Measurements from ENCODE around the gene USP26.
"Not testable (repeated sequence)": the region's sequence is repeated elsewhere in the genome, so short reads cannot be mapped to it uniquely, and the experiment has no call there.

The USP26 gene

DNA sequence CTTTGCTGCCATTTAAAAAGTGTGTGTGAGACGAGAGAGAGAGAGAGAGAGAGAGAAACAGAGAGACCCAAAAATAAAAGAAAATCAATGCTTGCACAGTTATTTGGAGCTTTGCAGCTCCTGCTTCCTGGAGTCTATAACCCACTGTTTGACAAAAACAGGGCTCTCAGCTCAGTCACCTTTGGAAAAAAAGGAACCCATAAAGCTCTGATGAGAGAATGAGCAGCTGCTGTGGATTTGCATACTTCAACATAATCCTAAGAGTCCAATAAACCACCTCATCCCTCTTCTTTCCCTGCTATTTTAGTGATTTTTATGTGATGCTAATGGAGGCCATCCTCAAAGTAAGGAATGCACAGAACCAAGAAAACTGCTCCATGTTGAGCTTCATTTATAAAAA lies 50.3 kb downstream of the USP26 start:
- Histone ChIP-seq H3K4me2 (ENCODE audit: low read length) (no peak overlapping the region), H3K9me3 (ENCODE audit: control insufficient read depth, insufficient read depth, low read length) (no peaks in the 10 kb centered on the region), H3K4me3 (ENCODE audit: low read length) (no peak overlapping the region), H3K9me2 (replicated peaks; ENCODE audit: control insufficient read depth, low read length) (no peaks in the 10 kb centered on the region), H3F3A (ENCODE audit: control insufficient read depth, insufficient read depth) (no peaks in the 10 kb centered on the region), H3K36me3 (ENCODE audit: control insufficient read depth, low read length) (no peaks in the 10 kb centered on the region), H3K27ac (ENCODE audit: low read depth, low read length) (no peak overlapping the region), H3K27me3 (ENCODE audit: control insufficient read depth, low read length) (no peaks in the 10 kb centered on the region), H3K4me1 (ENCODE audit: control insufficient read depth, low read length) (no peaks in the 10 kb centered on the region), H4K20me1 (ENCODE audit: control insufficient read depth, insufficient read depth, low read depth, low read length) (no peaks in the 10 kb centered on the region), H3K79me2 (ENCODE audit: control insufficient read depth, low read length) (no peaks in the 10 kb centered on the region)
- TF ChIP-seq, protein P1, sequence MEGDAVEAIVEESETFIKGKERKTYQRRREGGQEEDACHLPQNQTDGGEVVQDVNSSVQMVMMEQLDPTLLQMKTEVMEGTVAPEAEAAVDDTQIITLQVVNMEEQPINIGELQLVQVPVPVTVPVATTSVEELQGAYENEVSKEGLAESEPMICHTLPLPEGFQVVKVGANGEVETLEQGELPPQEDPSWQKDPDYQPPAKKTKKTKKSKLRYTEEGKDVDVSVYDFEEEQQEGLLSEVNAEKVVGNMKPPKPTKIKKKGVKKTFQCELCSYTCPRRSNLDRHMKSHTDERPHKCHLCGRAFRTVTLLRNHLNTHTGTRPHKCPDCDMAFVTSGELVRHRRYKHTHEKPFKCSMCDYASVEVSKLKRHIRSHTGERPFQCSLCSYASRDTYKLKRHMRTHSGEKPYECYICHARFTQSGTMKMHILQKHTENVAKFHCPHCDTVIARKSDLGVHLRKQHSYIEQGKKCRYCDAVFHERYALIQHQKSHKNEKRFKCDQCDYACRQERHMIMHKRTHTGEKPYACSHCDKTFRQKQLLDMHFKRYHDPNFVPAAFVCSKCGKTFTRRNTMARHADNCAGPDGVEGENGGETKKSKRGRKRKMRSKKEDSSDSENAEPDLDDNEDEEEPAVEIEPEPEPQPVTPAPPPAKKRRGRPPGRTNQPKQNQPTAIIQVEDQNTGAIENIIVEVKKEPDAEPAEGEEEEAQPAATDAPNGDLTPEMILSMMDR (IDR thresholded peaks at IDR 0.05; ENCODE audit: low read depth, low read length, poor library complexity, severe bottlenecking) = no peak
- no peak for TF ChIP-seq EZH2phosphoT487 (IDR thresholded peaks at IDR 0.05; ENCODE audit: borderline replicate concordance, low read length)

DNA sequence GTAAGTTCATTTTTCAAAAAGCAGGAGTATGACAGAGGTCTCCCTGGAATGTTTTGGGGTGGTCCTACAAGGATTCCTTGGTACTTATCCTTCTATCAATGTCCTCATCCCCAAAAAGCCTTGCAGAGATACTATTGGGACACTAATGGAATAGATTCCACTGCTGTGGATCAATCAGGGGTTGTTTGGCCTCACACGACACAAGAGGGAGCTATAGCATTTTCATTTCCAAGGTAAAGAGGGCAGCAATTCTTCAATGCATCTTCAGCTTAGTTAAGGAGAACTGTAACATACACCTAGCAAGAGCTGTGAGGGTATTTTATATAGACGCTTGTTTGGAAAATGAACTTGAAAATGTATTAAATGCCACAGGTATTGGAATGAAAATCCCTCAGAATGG lies 50.9 kb downstream of the USP26 start:
- H3K9me2 ChIP-seq (replicated peaks; ENCODE audit: control insufficient read depth, low read length) = no peaks in the 10 kb centered on the region
- TF ChIP-seq, protein P1 (IDR thresholded peaks at IDR 0.05; ENCODE audit: low read depth, low read length, poor library complexity, severe bottlenecking) = no peak
- no peak for TF ChIP-seq EZH2phosphoT487 (IDR thresholded peaks at IDR 0.05; ENCODE audit: borderline replicate concordance, low read length)
- H3K27ac ChIP-seq (ENCODE audit: low read depth, low read length) = no peak overlapping the region
- H4K20me1 ChIP-seq (ENCODE audit: control insufficient read depth, insufficient read depth, low read depth, low read length) = no peaks in the 10 kb centered on the region
- H3K4me1 ChIP-seq (ENCODE audit: control insufficient read depth, low read length) = no peaks in the 10 kb centered on the region
- no peak overlapping the region for H3K4me2 ChIP-seq (ENCODE audit: low read length)
- H3K27me3 ChIP-seq (ENCODE audit: control insufficient read depth, low read length) = no peaks in the 10 kb centered on the region
- no peaks in the 10 kb centered on the region for H3K9me3 ChIP-seq (ENCODE audit: control insufficient read depth, insufficient read depth, low read length)
- no peaks in the 10 kb centered on the region for H3K79me2 ChIP-seq (ENCODE audit: control insufficient read depth, low read length)
- H3K36me3 ChIP-seq (ENCODE audit: control insufficient read depth, low read length) = no peaks in the 10 kb centered on the region
- no peaks in the 10 kb centered on the region for H3F3A ChIP-seq (ENCODE audit: control insufficient read depth, insufficient read depth)
- no peak overlapping the region for H3K4me3 ChIP-seq (ENCODE audit: low read length)

DNA sequence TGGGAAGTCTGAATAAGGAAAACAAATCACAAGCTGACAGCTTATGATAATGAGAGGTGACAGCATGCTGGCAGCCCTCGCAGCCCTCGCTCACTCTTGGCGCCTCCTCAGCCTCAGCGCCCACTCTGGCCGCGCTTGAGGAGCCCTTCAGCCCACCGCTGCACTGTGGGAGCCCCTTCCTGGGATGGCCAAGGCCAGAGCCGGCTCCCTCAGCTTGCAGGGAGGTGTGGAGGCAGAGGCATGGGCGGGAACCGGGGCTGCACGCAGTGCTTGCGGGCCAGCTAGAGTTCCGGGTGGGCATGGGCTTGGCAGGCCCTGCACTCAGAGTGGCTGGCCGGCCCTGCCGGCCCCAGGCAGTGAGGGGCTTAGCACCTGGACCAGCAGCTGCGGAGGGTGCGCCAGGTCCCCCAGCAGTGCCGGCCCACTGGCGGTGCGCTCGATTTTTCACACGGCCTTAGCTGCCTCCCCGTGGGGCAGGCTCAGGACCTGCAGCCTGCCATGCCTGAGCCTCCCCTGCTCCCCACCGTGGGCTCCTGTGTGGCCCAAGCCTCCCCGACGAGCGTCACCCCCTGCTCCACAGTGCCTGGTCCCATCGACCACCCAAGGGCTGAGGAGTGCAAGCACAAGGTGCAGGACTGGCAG lies 52.6 kb downstream of the USP26 start:
- H3K4me1 ChIP-seq (ENCODE audit: control insufficient read depth, low read length); H3K4me2 ChIP-seq (ENCODE audit: low read length); H3K9me3 ChIP-seq (ENCODE audit: control insufficient read depth, insufficient read depth, low read length); H3K27ac ChIP-seq (ENCODE audit: low read depth, low read length); H3K27me3 ChIP-seq (ENCODE audit: control insufficient read depth, low read length); H3K36me3 ChIP-seq (ENCODE audit: control insufficient read depth, low read length); H3K4me3 ChIP-seq (ENCODE audit: low read length); H3K9me2 ChIP-seq (replicated peaks; ENCODE audit: control insufficient read depth, low read length); H3K79me2 ChIP-seq (ENCODE audit: control insufficient read depth, low read length); H4K20me1 ChIP-seq (ENCODE audit: control insufficient read depth, insufficient read depth, low read depth, low read length); H3F3A ChIP-seq (ENCODE audit: control insufficient read depth, insufficient read depth): not testable (repeated sequence)

DNA sequence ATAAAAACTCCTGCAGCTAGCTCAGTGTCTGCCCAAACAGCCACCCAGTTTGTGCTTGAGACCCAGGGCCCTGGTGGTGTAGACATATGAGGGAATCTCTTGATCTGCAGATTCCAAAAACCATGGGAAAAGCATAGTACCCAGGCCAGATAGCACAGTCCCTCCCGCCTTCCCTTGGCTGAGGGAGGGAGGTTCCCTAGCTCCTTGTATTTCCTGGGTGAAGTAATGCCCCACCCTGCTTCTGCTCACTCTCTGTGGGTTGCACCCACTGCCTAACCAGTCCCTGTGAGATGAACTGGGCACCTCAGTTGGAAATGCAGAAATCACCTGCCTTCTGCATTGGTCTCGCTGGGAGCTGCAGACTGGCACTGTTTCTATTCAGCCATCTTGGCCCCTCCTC lies 54.6 kb downstream of the USP26 start:
- Histone ChIP-seq H4K20me1 (ENCODE audit: control insufficient read depth, insufficient read depth, low read depth, low read length) (no peaks in the 10 kb centered on the region), H3K9me2 (replicated peaks; ENCODE audit: control insufficient read depth, low read length) (no peaks in the 10 kb centered on the region), H3K27me3 (ENCODE audit: control insufficient read depth, low read length) (no peaks in the 10 kb centered on the region), H3F3A (ENCODE audit: control insufficient read depth, insufficient read depth) (no peaks in the 10 kb centered on the region), H3K36me3 (ENCODE audit: control insufficient read depth, low read length) (no peaks in the 10 kb centered on the region), H3K27ac (ENCODE audit: low read depth, low read length) (no peak overlapping the region), H3K4me2 (ENCODE audit: low read length) (no peak overlapping the region), H3K79me2 (ENCODE audit: control insufficient read depth, low read length) (no peaks in the 10 kb centered on the region), H3K9me3 (ENCODE audit: control insufficient read depth, insufficient read depth, low read length) (no peaks in the 10 kb centered on the region), H3K4me1 (ENCODE audit: control insufficient read depth, low read length) (no peaks in the 10 kb centered on the region), H3K4me3 (ENCODE audit: low read length) (no peak overlapping the region)
- TF ChIP-seq, protein P1 (IDR thresholded peaks at IDR 0.05; ENCODE audit: low read depth, low read length, poor library complexity, severe bottlenecking) = no peak
- no peak for TF ChIP-seq EZH2phosphoT487 (IDR thresholded peaks at IDR 0.05; ENCODE audit: borderline replicate concordance, low read length)

Data from DOHH2 (cell line).